Activated T-helper 1 cell treated with anti-CD3 and anti-CD28 coated beads, Interleukin-12 subunit alpha, Interleukin-12 subunit beta, Interleukin-2, Interleukin-4 antibody, amounts not matched to agents 30 ng/mL and 10 ng/mL and 1 ng/mL, durations not matched to agents 14 hours and 24 hours and 36 hours (primary cell): ENCODE results near the gene GARIN1A. TPM values are rescaled to one million over a fixed set of nuclear protein-coding genes. Genes with fewer than 3 reads are reported as not detected.
"Not testable (repeated sequence)": the region's sequence is repeated elsewhere in the genome, so short reads cannot be mapped to it uniquely, and the experiment has no call there.

Experiments used
- DNase-seq: peaks from one replicate; pipeline ENCODE4 v3.0.0; 2021; ENCODE audit warnings: low spot score
- H3K27ac Mint-ChIP-seq: one replicate; pipeline ENCODE4 v1.8.0; 2021; ENCODE audit warnings: mild to moderate bottlenecking, mixed read lengths
- H3K27me3 Mint-ChIP-seq: one replicate; pipeline ENCODE4 v1.8.0; 2022; ENCODE audit warnings: mild to moderate bottlenecking, moderate library complexity, mixed read lengths; ENCODE audit not compliant: insufficient read depth
- H3K36me3 Mint-ChIP-seq: one replicate; pipeline ENCODE4 v1.8.0; 2021; ENCODE audit warnings: low read depth, mixed read lengths
- H3K4me1 Mint-ChIP-seq: one replicate; pipeline ENCODE4 v1.8.0; 2021; ENCODE audit warnings: low read depth, mixed read lengths
- H3K4me3 Mint-ChIP-seq: one replicate; pipeline ENCODE4 v1.8.0; 2021; ENCODE audit warnings: mild to moderate bottlenecking, moderate library complexity, mixed read lengths
- H3K9me3 Mint-ChIP-seq: one replicate; pipeline ENCODE4 v1.8.0; 2021; ENCODE audit warnings: mixed read lengths
- intact Hi-C: fragments of 100-400 bp; cut with micrococcal nuclease; formaldehyde crosslinking; loops from one replicate; pipeline ENCODE4 v1.15.1; 2024
- total RNA-seq: library from RNA; stranded (reverse); gene quantifications from 2 replicates; pipeline ENCODE4 v1.2.3, GENCODE V29; 2022

GARIN1A gene
- total RNA-seq, 1 donor from 2014 or later = 0.73 TPM

DNA sequence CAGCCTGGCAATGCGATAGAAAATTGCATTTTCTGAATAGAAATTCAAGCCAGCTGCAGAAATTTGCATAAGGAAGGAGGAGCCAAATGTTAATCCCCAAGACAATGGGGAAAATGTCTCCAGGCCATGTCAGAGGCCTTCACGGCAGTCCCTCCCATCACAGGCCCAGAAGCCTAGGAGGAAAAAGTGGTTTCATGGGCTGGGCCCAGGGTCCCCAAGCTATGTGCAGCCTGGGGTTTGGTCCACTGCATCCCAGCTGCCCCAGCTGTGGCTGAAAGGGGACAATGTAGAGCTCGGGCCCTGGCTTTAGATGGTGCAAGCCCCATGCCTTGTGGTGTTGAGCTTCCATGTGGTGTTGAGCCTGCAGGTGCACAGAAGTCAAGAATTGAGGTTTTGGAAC is 10.0 kb upstream of the GARIN1A start:
- Mint-ChIP-seq H3K36me3 (peaks cover 8% of the 10 kb centered on the region), H3K27ac (no peak overlapping the region), H3K4me3 (no peak overlapping the region), H3K9me3 (peaks cover 9% of the 10 kb centered on the region), H3K4me1 (no peaks in the 10 kb centered on the region), H3K27me3 (no peaks in the 10 kb centered on the region)
- DNase-seq = no peak
- intact Hi-C loops = no loop called here

- H3K4me3 Mint-ChIP-seq, H3K4me1 Mint-ChIP-seq, H3K27ac Mint-ChIP-seq, H3K36me3 Mint-ChIP-seq, DNase-seq, intact Hi-C loops, H3K27me3 Mint-ChIP-seq, H3K9me3 Mint-ChIP-seq: not testable (repeated sequence)
Observed at GRCh38 chr7:128663223-128663622, 8.9 kb upstream of the GARIN1A start.

DNA sequence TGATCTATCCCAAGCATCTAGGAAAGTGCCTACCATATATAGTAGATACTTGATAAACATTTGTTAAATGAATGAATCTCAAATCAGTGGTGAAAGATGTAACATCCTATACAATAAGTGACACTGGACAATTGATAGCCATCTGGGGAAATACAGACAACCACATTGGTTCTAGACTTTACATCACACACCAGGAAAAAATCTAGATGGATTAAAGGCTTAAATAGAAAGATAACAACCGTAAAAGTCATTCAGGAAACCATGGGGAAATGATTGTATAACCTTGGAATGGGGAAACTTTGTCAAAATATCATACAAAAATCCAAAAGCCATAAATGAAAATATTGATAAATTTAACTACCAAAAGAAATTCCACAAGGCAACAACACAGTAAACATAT is 7.0 kb upstream of the GARIN1A start:
- no peak overlapping the region for H3K4me3 Mint-ChIP-seq
- peaks cover 8% of the 10 kb centered on the region for H3K36me3 Mint-ChIP-seq
- peaks cover 9% of the 10 kb centered on the region for H3K9me3 Mint-ChIP-seq
- H3K4me1 Mint-ChIP-seq = no peaks in the 10 kb centered on the region
- H3K27ac Mint-ChIP-seq = no peak overlapping the region
- H3K27me3 Mint-ChIP-seq = no peaks in the 10 kb centered on the region
- no peak for DNase-seq
- intact Hi-C loops = no loop called here

GRCh38 chr7:128666200-128666599 is 5.9 kb upstream of the GARIN1A start:
- intact Hi-C loops = no loop called here
- no peaks in the 10 kb centered on the region for H3K27me3 Mint-ChIP-seq
- no peak for DNase-seq
- no peak overlapping the region for H3K27ac Mint-ChIP-seq
- H3K4me1 Mint-ChIP-seq = no peaks in the 10 kb centered on the region
- peaks cover 6% of the 10 kb centered on the region for H3K36me3 Mint-ChIP-seq
- H3K4me3 Mint-ChIP-seq = no peak overlapping the region
- peaks cover 6% of the 10 kb centered on the region for H3K9me3 Mint-ChIP-seq

- Mint-ChIP-seq H3K4me1 (no peaks in the 10 kb centered on the region), H3K9me3 (no peaks in the 10 kb centered on the region), H3K36me3 (no peaks in the 10 kb centered on the region), H3K4me3 (no peak overlapping the region), H3K27me3 (peaks cover 11% of the 10 kb centered on the region), H3K27ac (no peak overlapping the region)
- intact Hi-C loops = no loop called here
- no peak for DNase-seq
Observed at GRCh38 chr7:128672927-128673517, 930 bp downstream of the GARIN1A start.

DNA sequence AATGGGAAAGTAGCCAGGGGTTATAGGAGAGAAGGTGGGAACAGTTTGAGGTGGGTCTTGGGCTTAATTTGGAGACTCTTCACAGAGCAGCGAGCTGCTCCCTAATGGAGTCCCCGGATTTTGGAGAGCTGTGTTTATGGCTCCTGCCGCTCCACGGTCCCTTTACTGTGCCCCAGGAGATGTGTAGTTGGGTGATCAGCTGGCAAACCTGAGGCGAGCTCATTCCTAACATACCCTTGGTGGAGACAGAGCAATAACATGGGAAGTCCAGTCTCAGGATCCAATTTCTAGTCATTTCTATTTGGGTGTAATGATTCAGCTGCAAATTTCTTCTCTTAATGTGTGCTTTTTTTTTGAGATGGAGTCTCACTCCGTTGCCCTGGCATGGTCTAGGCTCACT is 1.5 kb downstream of the GARIN1A start:
- H3K27ac Mint-ChIP-seq = no peak overlapping the region
- no peaks in the 10 kb centered on the region for H3K9me3 Mint-ChIP-seq
- peaks cover 11% of the 10 kb centered on the region for H3K27me3 Mint-ChIP-seq
- DNase-seq = no peak
- intact Hi-C loops = no loop called here
- H3K36me3 Mint-ChIP-seq = no peaks in the 10 kb centered on the region
- no peaks in the 10 kb centered on the region for H3K4me1 Mint-ChIP-seq
- H3K4me3 Mint-ChIP-seq = no peak overlapping the region

DNA sequence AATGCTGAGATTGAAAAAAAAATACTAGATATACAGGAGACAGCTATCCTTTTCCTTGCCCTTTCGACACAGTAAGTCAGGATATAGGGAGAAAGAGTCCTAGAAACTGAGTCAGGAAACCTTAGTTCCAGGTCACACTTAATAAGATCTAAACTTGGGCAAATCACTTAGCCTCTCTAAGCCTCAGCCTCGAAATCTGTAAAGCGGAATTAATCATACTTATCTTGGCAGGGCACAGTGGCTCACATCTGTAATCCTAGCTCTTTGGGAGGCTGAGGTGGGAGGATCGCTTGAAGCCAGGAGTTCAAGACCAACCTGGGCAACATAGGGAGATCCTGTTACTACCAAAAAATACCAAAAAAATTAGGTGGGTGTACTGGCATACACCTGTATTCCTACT is 4.6 kb downstream of the GARIN1A start:
- Mint-ChIP-seq H3K4me1 (no peaks in the 10 kb centered on the region), H3K27ac (no peak overlapping the region), H3K4me3 (no peak overlapping the region), H3K36me3 (no peaks in the 10 kb centered on the region), H3K27me3 (peaks cover 11% of the 10 kb centered on the region), H3K9me3 (no peaks in the 10 kb centered on the region)
- intact Hi-C loops = no loop called here
- no peak for DNase-seq

- Mint-ChIP-seq H3K27ac (no peak overlapping the region), H3K9me3 (no peaks in the 10 kb centered on the region), H3K36me3 (no peaks in the 10 kb centered on the region), H3K27me3 (no peaks in the 10 kb centered on the region), H3K4me1 (no peaks in the 10 kb centered on the region), H3K4me3 (no peak overlapping the region)
- DNase-seq = no peak
- intact Hi-C loops = no loop called here
Observed at GRCh38 chr7:128679920-128680319, 7.8 kb downstream of the GARIN1A start.

GRCh38 chr7:128681794-128682537 is 9.9 kb downstream of the GARIN1A start:
- no peak for DNase-seq
- intact Hi-C loops = no loop called here
- Mint-ChIP-seq H3K4me3 (no peak overlapping the region), H3K9me3 (no peaks in the 10 kb centered on the region), H3K36me3 (no peaks in the 10 kb centered on the region), H3K27me3 (no peaks in the 10 kb centered on the region), H3K27ac (no peak overlapping the region), H3K4me1 (no peaks in the 10 kb centered on the region)

- DNase-seq, intact Hi-C loops, H3K36me3 Mint-ChIP-seq, H3K4me3 Mint-ChIP-seq, H3K27ac Mint-ChIP-seq, H3K9me3 Mint-ChIP-seq, H3K4me1 Mint-ChIP-seq, H3K27me3 Mint-ChIP-seq: not testable (repeated sequence)
Observed at GRCh38 chr7:128683270-128683669, 11.2 kb downstream of the GARIN1A start.

DNA sequence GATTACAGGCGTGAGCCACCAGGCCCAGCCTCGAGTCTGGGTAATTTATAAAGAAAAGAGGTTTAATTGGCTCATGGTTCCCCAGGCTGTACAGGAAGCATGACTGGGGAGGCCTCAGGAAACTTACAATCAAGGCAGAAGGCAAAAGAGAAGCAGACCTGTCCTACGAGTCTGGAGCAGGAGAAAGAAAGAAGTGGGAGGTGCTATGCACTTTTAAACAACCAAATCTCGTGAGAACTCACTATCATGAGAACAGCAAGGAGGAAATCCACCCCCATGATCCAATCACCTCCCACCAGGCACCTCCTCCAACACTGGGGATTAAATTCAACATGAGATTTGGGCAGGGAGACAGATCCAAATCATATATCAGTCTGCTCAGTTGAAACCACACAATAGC is 11.6 kb downstream of the GARIN1A start:
- H3K4me1 Mint-ChIP-seq, DNase-seq, intact Hi-C loops, H3K27me3 Mint-ChIP-seq, H3K36me3 Mint-ChIP-seq, H3K27ac Mint-ChIP-seq, H3K9me3 Mint-ChIP-seq, H3K4me3 Mint-ChIP-seq: not testable (repeated sequence)

GRCh38 chr7:128687131-128687530 is 15.0 kb downstream of the GARIN1A start:
- intact Hi-C loops = no loop called here
- no peak overlapping the region for H3K4me3 Mint-ChIP-seq
- H3K9me3 Mint-ChIP-seq = no peaks in the 10 kb centered on the region
- no peak for DNase-seq
- no peaks in the 10 kb centered on the region for H3K4me1 Mint-ChIP-seq
- peaks cover 1% of the 10 kb centered on the region for H3K27me3 Mint-ChIP-seq
- H3K27ac Mint-ChIP-seq = no peak overlapping the region
- no peaks in the 10 kb centered on the region for H3K36me3 Mint-ChIP-seq

GRCh38 chr7:128688492-128688891 is 16.4 kb downstream of the GARIN1A start:
- Mint-ChIP-seq H3K27ac (no peak overlapping the region), H3K9me3 (no peaks in the 10 kb centered on the region), H3K4me1 (no peaks in the 10 kb centered on the region), H3K36me3 (no peaks in the 10 kb centered on the region), H3K4me3 (no peak overlapping the region), H3K27me3 (peaks cover 1% of the 10 kb centered on the region)
- no peak for DNase-seq
- intact Hi-C loops = no loop called here
